GM19099 (cell line): ENCODE measurements around the gene ATF4.

Experiments used
- POLR2A ChIP-seq: IDR thresholded peaks from 3 replicates; pipeline ENCODE4 v1.6.1; 2011; ENCODE audit warnings: low read depth; ENCODE audit not compliant: insufficient read length; ENCODE audit errors: extremely low read depth

ATF4 gene

GRCh38 chr22:39547587-39547947, 27.2 kb downstream of the ATF4 start:
- no peak for TF ChIP-seq POLR2A

- no peak for TF ChIP-seq POLR2A
These were observed 33.1 kb downstream of the ATF4 start for GRCh38 chr22:39553429-39553828.

- TF ChIP-seq POLR2A, result no peak
These were observed 33.8 kb downstream of the ATF4 start for GRCh38 chr22:39554151-39554550.

- TF ChIP-seq POLR2A, result no peak
These were observed 36.8 kb downstream of the ATF4 start for GRCh38 chr22:39556970-39557841.

- no peak for TF ChIP-seq POLR2A
These were observed 37.9 kb downstream of the ATF4 start for GRCh38 chr22:39558254-39558727.

GRCh38 chr22:39558950-39559349, 38.6 kb downstream of the ATF4 start:
- TF ChIP-seq POLR2A, result no peak

GRCh38 chr22:39559456-39560105, 39.2 kb downstream of the ATF4 start:
- no peak for TF ChIP-seq POLR2A

- no peak for TF ChIP-seq POLR2A
These were observed 39.8 kb downstream of the ATF4 start for GRCh38 chr22:39560127-39560526.

- TF ChIP-seq POLR2A, result no peak
These were observed 42.6 kb downstream of the ATF4 start for GRCh38 chr22:39562839-39563489.

GRCh38 chr22:39563571-39564428, 43.4 kb downstream of the ATF4 start:
- TF ChIP-seq POLR2A, result no peak

GRCh38 chr22:39565414-39565944, 45.1 kb downstream of the ATF4 start:
- TF ChIP-seq POLR2A, result no peak

- TF ChIP-seq POLR2A, result no peak
These were observed 47.0 kb downstream of the ATF4 start for GRCh38 chr22:39567135-39567946.

- no peak for TF ChIP-seq POLR2A
These were observed 48.1 kb downstream of the ATF4 start for GRCh38 chr22:39568278-39568981.
